ENCODE results near the gene NEURL4.
"Not testable (repeated sequence)": the region's sequence is repeated elsewhere in the genome, so short reads cannot be mapped to it uniquely, and the experiment has no call there.

Gene NEURL4

DNA sequence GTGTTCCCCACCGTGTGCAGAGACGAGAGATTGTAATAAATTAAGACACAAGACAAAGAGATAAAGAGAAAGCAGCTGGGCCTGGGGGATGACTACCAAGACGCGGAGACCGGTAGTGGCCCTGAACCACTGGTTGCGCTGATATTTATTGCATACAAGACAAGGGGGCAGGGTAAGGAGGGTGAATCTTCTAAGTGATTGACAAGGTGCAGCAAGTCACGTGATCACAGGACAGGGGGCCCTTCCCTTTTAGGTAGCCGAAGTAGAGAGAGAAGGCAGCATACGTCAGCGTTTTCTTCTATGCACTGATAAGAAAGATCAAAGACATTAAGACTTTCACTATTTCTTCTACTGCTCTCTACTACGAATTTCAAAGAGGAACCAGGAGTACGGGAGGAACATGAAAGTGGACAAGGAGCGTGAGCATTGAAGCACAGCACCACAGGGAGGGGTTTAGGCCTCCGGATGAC lies 3.5 kb upstream of the NEURL4 start:
- Mint-ChIP-seq H3K27ac (peak overlapping the region; percentile 68), H3K4me1 (peaks cover 69% of the 10 kb centered on the region), H3K4me3 (peak overlapping the region; percentile 63)
- not testable (repeated sequence) for H3K9me3 Mint-ChIP-seq, H3K27me3 Mint-ChIP-seq, H3K36me3 Mint-ChIP-seq

DNA sequence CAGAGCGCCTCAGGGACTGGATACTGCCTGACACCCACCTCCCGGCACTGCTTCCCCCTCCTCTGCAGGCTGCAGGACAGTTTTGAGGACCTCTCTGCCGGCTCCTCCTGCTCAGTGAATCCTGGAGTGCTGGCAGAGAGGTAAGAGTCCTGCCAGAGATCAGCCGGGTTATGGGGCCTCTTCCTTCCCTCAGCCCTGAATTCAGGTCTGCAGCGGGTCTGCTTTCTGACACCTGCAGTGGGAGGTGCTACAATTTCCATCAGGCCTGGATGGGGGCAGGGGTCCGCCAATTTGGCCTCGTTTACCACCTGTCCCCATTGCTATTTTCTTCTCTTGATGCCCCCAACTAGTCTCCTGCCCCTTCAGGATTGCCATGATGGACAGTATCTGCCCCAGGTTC lies 3.0 kb upstream of the NEURL4 start:
- no peaks in the 10 kb centered on the region for H3K27me3 Mint-ChIP-seq
- peaks cover 64% of the 10 kb centered on the region for H3K4me1 Mint-ChIP-seq
- H3K9me3 Mint-ChIP-seq = no peaks in the 10 kb centered on the region
- H3K4me3 Mint-ChIP-seq = peak overlapping the region; percentile 63
- H3K36me3 Mint-ChIP-seq = no peaks in the 10 kb centered on the region
- peak overlapping the region; percentile 68 for H3K27ac Mint-ChIP-seq

GRCh38 chr17:7330638-7331015 lies 1.5 kb upstream of the NEURL4 start:
- no peaks in the 10 kb centered on the region for H3K9me3 Mint-ChIP-seq
- peaks cover 54% of the 10 kb centered on the region for H3K4me1 Mint-ChIP-seq
- no peaks in the 10 kb centered on the region for H3K36me3 Mint-ChIP-seq

GRCh38 chr17:7329997-7330637 lies 982 bp upstream of the NEURL4 start:
- Mint-ChIP-seq H3K4me3 (peak overlapping the region; percentile 90), H3K27ac (peak overlapping the region; percentile 99), H3K36me3 (no peaks in the 10 kb centered on the region), H3K27me3 (no peaks in the 10 kb centered on the region), H3K9me3 (no peaks in the 10 kb centered on the region), H3K4me1 (peaks cover 49% of the 10 kb centered on the region)

More at GRCh38 chr17:7330638-7331015, 1.5 kb upstream of the NEURL4 start:
- Mint-ChIP-seq H3K4me3 (peak overlapping the region; percentile 90), H3K27ac (no peak overlapping the region), H3K27me3 (no peaks in the 10 kb centered on the region)

DNA sequence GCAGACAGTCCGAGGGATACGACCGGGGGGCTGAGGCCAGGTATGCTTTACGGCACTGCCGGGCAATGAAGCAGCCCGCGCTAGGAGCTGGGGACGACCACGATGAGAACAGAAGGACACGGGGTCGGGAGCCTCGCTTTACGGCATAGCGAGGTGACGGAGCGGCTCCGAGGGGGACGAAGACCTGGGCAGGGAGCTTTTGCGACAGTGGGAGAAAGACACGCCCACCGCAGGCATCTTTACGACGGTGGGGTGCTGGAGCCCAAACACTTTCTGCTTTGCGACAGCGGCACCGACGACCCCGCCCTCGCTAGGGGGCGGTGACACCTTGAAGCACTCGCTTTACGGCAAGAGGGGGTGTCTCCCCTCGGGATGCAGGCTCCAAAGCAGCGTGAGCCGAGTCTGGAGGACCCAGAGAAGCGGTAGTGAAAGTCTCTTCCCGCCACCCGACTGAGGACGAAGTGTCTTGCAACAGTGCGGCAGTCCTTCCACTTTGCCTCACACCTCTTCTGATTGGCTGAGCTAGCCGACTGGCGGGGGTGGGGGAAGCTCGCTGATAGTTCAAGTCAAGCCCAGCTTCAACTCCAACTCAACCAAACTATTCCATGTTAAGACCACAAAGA lies 350 bp upstream of the NEURL4 start:
- peaks cover 43% of the 10 kb centered on the region for H3K4me1 Mint-ChIP-seq
- peak overlapping the region; percentile 99 for H3K27ac Mint-ChIP-seq
- H3K9me3 Mint-ChIP-seq = no peaks in the 10 kb centered on the region
- H3K27me3 Mint-ChIP-seq = no peaks in the 10 kb centered on the region
- H3K36me3 Mint-ChIP-seq = no peaks in the 10 kb centered on the region
- peak overlapping the region; percentile 90 for H3K4me3 Mint-ChIP-seq

DNA sequence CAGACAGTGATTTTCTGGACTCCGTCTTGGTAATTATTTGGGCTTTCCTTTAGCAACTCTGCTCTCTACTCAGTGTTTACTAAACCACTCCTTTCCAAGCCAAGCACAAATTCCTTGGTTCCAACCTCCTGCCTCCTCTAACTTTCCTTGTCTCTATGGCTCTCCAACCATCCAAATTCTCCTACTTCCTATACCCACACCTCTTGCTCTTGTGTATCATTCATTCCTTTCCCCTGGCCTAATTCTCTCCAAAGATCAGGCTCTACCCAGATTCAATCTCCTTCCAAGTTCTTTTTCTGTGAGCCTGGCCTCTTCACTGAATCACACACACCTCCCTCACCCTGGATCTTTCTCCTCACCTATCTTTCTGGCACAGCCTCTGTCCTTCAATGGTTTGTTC lies 1.1 kb downstream of the NEURL4 start:
- Mint-ChIP-seq H3K9me3 (no peaks in the 10 kb centered on the region), H3K27me3 (no peaks in the 10 kb centered on the region), H3K4me3 (peak overlapping the region; percentile 89), H3K4me1 (peaks cover 38% of the 10 kb centered on the region), H3K36me3 (no peaks in the 10 kb centered on the region), H3K27ac (peak overlapping the region; percentile 44)

GRCh38 chr17:7327501-7327900 lies 1.6 kb downstream of the NEURL4 start:
- Mint-ChIP-seq H3K4me3 (no peak overlapping the region), H3K27ac (no peak overlapping the region), H3K4me1 (peaks cover 34% of the 10 kb centered on the region), H3K36me3 (no peaks in the 10 kb centered on the region), H3K9me3 (no peaks in the 10 kb centered on the region), H3K27me3 (no peaks in the 10 kb centered on the region)

- no peak overlapping the region for H3K4me3 Mint-ChIP-seq
- H3K4me1 Mint-ChIP-seq = peaks cover 29% of the 10 kb centered on the region
- H3K27ac Mint-ChIP-seq = no peak overlapping the region
- H3K36me3 Mint-ChIP-seq = no peaks in the 10 kb centered on the region
- H3K27me3 Mint-ChIP-seq = no peaks in the 10 kb centered on the region
- H3K9me3 Mint-ChIP-seq = no peaks in the 10 kb centered on the region
These were observed 2.1 kb downstream of the NEURL4 start for GRCh38 chr17:7327056-7327455.

GRCh38 chr17:7326186-7326585 lies 2.9 kb downstream of the NEURL4 start:
- no peak overlapping the region for H3K27ac Mint-ChIP-seq
- H3K27me3 Mint-ChIP-seq = no peaks in the 10 kb centered on the region
- H3K36me3 Mint-ChIP-seq = peaks cover 5% of the 10 kb centered on the region
- H3K4me1 Mint-ChIP-seq = peaks cover 29% of the 10 kb centered on the region
- no peak overlapping the region for H3K4me3 Mint-ChIP-seq
- H3K9me3 Mint-ChIP-seq = no peaks in the 10 kb centered on the region

- Mint-ChIP-seq H3K36me3 (peaks cover 5% of the 10 kb centered on the region), H3K9me3 (no peaks in the 10 kb centered on the region), H3K27ac (peak overlapping the region; percentile 59), H3K4me1 (peaks cover 22% of the 10 kb centered on the region), H3K27me3 (no peaks in the 10 kb centered on the region), H3K4me3 (no peak overlapping the region)
These were observed 4.1 kb downstream of the NEURL4 start for GRCh38 chr17:7325031-7325528.

DNA sequence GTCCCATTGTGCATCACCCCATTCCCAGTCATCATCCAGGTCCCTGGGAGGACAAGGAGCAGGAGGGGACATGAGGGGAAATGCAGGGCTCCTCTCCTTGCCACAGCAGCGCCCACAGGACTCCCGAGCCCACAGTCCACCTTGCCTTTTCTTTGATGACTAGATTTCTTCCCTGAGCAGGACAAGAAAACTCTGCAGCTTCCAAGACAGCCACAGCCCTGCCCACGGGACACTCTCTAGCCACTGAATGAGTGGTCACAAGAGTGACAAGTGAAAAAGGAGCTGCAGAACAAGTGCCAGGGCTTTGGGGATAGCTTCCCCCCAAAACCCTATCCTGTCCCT lies 4.7 kb downstream of the NEURL4 start:
- peaks cover 5% of the 10 kb centered on the region for H3K36me3 Mint-ChIP-seq
- no peaks in the 10 kb centered on the region for H3K27me3 Mint-ChIP-seq
- peaks cover 17% of the 10 kb centered on the region for H3K4me1 Mint-ChIP-seq
- no peak overlapping the region for H3K4me3 Mint-ChIP-seq
- no peak overlapping the region for H3K27ac Mint-ChIP-seq
- no peaks in the 10 kb centered on the region for H3K9me3 Mint-ChIP-seq

DNA sequence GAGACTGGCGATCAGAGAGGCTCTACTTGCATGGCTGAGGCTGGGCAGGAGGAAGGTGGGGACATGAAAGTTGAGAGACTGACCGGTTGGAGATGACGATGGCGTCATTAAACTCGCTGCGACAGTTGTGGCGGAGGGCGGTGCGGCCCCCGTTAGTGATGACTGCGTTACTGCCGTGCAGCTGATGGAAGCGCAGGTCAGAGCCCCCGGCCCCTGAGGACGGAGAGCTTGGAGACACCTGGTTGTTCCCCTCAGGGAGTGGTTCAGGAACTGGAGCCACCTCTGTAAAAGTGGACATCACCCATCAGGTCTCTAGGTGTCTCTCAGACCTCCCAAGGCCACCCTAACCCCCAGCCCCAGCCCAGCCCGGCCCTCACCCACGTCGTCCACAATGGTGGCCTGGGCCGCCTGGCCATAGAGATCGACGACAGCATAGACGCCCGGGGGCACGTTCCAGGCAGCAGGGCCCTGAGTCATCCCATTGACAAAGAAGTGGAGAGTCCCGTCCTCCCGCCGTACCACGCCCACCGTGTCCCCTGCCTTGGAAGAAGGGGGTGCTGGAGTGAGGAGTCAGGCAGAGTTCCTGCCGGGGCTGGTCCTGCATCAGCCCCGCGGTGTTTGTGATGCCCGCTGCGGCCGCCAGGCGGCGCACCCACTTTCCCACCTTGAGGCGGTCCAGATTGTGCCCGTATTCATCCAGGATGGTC lies 5.3 kb downstream of the NEURL4 start:
- peaks cover 5% of the 10 kb centered on the region for H3K36me3 Mint-ChIP-seq
- H3K27ac Mint-ChIP-seq = no peak overlapping the region

DNA sequence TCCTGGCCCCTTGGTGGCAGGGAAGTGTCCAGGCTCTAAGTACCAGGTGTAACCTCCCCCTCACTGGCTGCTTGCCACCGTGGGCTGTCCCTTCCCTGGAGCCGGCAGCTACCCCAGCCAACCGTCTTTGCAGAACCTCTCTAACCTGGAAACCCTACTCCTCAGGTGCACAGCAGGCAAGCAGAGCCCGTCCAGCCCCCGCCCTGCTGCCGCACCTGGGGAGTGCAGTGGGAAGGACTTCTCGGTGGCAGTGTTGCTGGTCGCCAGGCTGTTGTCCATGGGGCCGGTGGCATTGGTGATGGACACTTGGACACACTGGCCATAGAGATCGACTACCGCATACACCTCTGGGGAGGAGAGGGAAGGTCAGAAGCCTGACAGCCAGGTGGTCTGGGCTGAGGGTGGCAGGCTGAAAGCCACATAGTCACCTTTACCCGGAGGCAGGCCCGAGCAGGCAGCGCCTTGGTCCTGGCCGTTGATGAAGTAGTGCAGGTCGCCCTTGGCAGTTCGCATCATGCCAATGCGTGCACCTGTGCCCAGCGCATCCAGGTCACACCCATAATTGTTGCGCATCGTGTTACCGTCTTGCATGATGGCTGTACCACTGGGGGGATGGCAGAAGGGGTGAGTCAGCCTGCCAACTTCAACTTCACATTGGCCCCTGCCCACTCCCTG lies 6.5 kb downstream of the NEURL4 start:
- H3K4me3 Mint-ChIP-seq = no peak overlapping the region
- H3K27me3 Mint-ChIP-seq = no peaks in the 10 kb centered on the region
- no peak overlapping the region for H3K27ac Mint-ChIP-seq
- H3K4me1 Mint-ChIP-seq = peaks cover 5% of the 10 kb centered on the region
- H3K36me3 Mint-ChIP-seq = peaks cover 5% of the 10 kb centered on the region
- no peaks in the 10 kb centered on the region for H3K9me3 Mint-ChIP-seq

More for the DNA sequence above, 5.3 kb downstream of the NEURL4 start:
- H3K4me1 Mint-ChIP-seq = peaks cover 17% of the 10 kb centered on the region
- H3K9me3 Mint-ChIP-seq = no peaks in the 10 kb centered on the region
- no peaks in the 10 kb centered on the region for H3K27me3 Mint-ChIP-seq
- H3K4me3 Mint-ChIP-seq = no peak overlapping the region

DNA sequence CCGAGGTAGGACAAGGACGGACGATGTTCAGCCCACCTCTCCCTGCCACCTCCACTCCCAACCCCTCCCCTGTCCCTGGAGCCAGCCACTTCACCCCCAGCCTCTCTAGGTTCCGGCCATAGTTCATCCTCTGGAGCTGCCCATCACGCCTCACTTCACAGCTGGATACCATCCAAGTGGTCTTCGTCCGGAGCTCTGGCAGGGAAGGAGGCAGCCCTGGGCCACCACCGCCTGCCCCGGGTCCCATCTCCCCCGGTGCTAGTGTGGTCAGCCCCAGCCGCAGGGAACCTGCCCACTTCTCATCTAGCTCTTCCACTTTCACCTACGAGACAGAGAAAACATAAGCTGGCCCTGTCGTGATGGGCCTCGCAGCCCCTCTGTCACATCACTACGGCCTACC lies 7.7 kb downstream of the NEURL4 start:
- H3K27me3 Mint-ChIP-seq = no peaks in the 10 kb centered on the region
- H3K4me3 Mint-ChIP-seq = no peak overlapping the region
- H3K27ac Mint-ChIP-seq = peak overlapping the region; percentile 51
- peaks cover 6% of the 10 kb centered on the region for H3K4me1 Mint-ChIP-seq
- peaks cover 5% of the 10 kb centered on the region for H3K36me3 Mint-ChIP-seq
- no peaks in the 10 kb centered on the region for H3K9me3 Mint-ChIP-seq

- H3K4me1 Mint-ChIP-seq = peaks cover 22% of the 10 kb centered on the region
- H3K27me3 Mint-ChIP-seq = no peaks in the 10 kb centered on the region
- peaks cover 6% of the 10 kb centered on the region for H3K36me3 Mint-ChIP-seq
- H3K27ac Mint-ChIP-seq = peak overlapping the region; percentile 46
- no peak overlapping the region for H3K4me3 Mint-ChIP-seq
- H3K9me3 Mint-ChIP-seq = no peaks in the 10 kb centered on the region
These were observed 10.8 kb downstream of the NEURL4 start for GRCh38 chr17:7318121-7318860.
